Heart left ventricle (tissue), 13 donors: ENCODE measurements around the gene COQ4.

Experiments used
- CTCF ChIP-seq, 12 donors: fragments of 200-600 bp; sonication (generic) in 4 of 12; IDR thresholded peaks; one replicate each; pipeline versions ENCODE4 v1.5.0 to v1.8.0; 2018 to 2022; ENCODE audit warnings: antibody characterized with exemption in 12 of 12, mild to moderate bottlenecking in 5 of 12
- POLR2A ChIP-seq, 2 donors: fragments of 450-650 bp; IDR thresholded peaks; one replicate each; pipeline ENCODE4 v1.6.1; 2017; ENCODE audit warnings: antibody characterized with exemption in 2 of 2, mild to moderate bottlenecking in 2 of 2, moderate library complexity in 2 of 2
- donor health status: ischemic (EF 13 %, LVEDD 7.1; RV severe dilation, severe dysfunction).
- donor health status: DM: no; HTN: yes; CAD: no.
- donor health status: DM: no; HTN: no; CAD: no.
- donor health status: ischemic (EF 25% LVEDD 6.9; RV normal size, moderate dysfunction).
- donor health status: ischemic (EF 25% LVEDD 5.7; RV mildly dilated, moderate dysfunction).
- donor health status: ischemic (EF 35%, LVEDD 5.7; RV mildly dilated, moderate dysfunction).
- donor health status: nonischemic (EF 11% LVEDD 7.7; RV severe dilation, severe dysfunction).
- donor health status: DM: yes; HTN: yes; CAD: no.
- donor health status: PGD.
- donor health status: ischemic (EF 29% LVEDD 5.4; RV normal size, mild dysfunction).
- donor health status: nonischemic (EF 23%, LVEDD 6.1; RV moderate dilation, normal function).

GRCh38 chr9:128361296-128361985 lies 38.8 kb downstream of the COQ4 start:
- no peak for TF ChIP-seq POLR2A (IDR thresholded peaks at IDR 0.05)
- no peak for TF ChIP-seq CTCF (IDR thresholded peaks at IDR 0.05)
